PC-9 (cell line): ENCODE measurements around the gene AKIRIN2. TPM values are rescaled to one million over a fixed set of nuclear protein-coding genes. Genes with fewer than 3 reads are reported as not detected.

Experiments
- BruUV-seq: library from RNA; stranded (reverse); fragments of 400-500 nt; replicated peaks from 2 replicates; lab custom pipeline; 2021; lab: Mats Ljungman, UMichigan
- CTCF ChIA-PET: fragments of 300-600 bp; sonication (Branson Sonifier 250); formaldehyde crosslinking; loops from one replicate; lab custom pipeline; 2022; ENCODE audit warnings: antibody characterized with exemption; lab: Charles Lee
- POLR2A ChIA-PET: fragments of 300-600 bp; sonication (Branson Sonifier 250); formaldehyde crosslinking; loops from one replicate; lab custom pipeline; 2022; ENCODE audit warnings: antibody characterized with exemption; ENCODE audit not compliant: unreplicated experiment; lab: Charles Lee
- DNase-seq, 2 experiments: peaks; one replicate each; pipeline versions ENCODE4 v3.0.0 to v3.0.0-alpha.2; 2015 to 2022; ENCODE audit warnings: mixed read lengths in 1 of 2
- H2AFZ ChIP-seq: fragments of 200-600 bp; sonication (generic); 2 replicates; pipeline ENCODE4 v1.8.1; 2017; ENCODE audit warnings: antibody characterized with exemption
- H3F3A ChIP-seq: fragments of 200-600 bp; sonication (generic); 2 replicates; pipeline ENCODE4 v1.8.1; 2017; ENCODE audit warnings: antibody characterized with exemption, mild to moderate bottlenecking, low read depth; ENCODE audit not compliant: insufficient read depth
- H3K27ac ChIP-seq: fragments of 200-600 bp; sonication (generic); 2 replicates; pipeline ENCODE4 v1.6.1; 2016; ENCODE audit warnings: mixed run types
- H3K27me3 ChIP-seq: fragments of 200-600 bp; sonication (generic); 2 replicates; pipeline ENCODE4 v1.6.1; 2016; ENCODE audit warnings: low read depth, mixed run types; ENCODE audit not compliant: insufficient read depth
- H3K36me3 ChIP-seq: fragments of 200-600 bp; sonication (generic); 2 replicates; pipeline ENCODE4 v1.6.1; 2016; ENCODE audit warnings: low read depth, mixed run types
- H3K4me1 ChIP-seq: fragments of 200-600 bp; sonication (generic); replicated peaks from 2 replicates; pipeline ENCODE4 v1.6.1; 2016; ENCODE audit warnings: mixed run types; ENCODE audit not compliant: insufficient read depth
- H3K4me2 ChIP-seq: fragments of 200-600 bp; sonication (generic); 2 replicates; pipeline ENCODE4 v1.6.1; 2017; ENCODE audit warnings: mixed run types
- H3K4me3 ChIP-seq: fragments of 200-600 bp; sonication (generic); 2 replicates; pipeline ENCODE4 v1.6.1; 2016; ENCODE audit warnings: mixed run types
- H3K79me2 ChIP-seq: fragments of 200-600 bp; sonication (generic); 2 replicates; pipeline ENCODE4 v1.6.1; 2017; ENCODE audit warnings: low read depth, mixed run types
- H3K9me2 ChIP-seq: fragments of 200-600 bp; sonication (generic); 2 replicates; pipeline ENCODE4 v1.8.1; 2017; ENCODE audit warnings: mild to moderate bottlenecking; ENCODE audit not compliant: insufficient read depth
- H3K9me3 ChIP-seq: fragments of 200-600 bp; sonication (generic); 2 replicates; pipeline ENCODE4 v1.8.1; 2016; ENCODE audit warnings: low read depth; ENCODE audit not compliant: insufficient read depth
- H4K20me1 ChIP-seq: fragments of 200-600 bp; sonication (generic); 2 replicates; pipeline ENCODE4 v1.8.1; 2017; ENCODE audit not compliant: insufficient read depth
- CTCF ChIP-seq: fragments of 200-600 bp; sonication (generic); conservative IDR thresholded peaks from 2 replicates; pipeline ENCODE4 v1.6.1; 2017; ENCODE audit warnings: mixed run types, antibody characterized with exemption, mild to moderate bottlenecking, moderate library complexity
- EZH2 ChIP-seq: fragments of 200-600 bp; sonication (generic); IDR thresholded peaks from 2 replicates; pipeline ENCODE4 v1.8.0; 2017; ENCODE audit warnings: antibody characterized with exemption, low read depth
- intact Hi-C: fragments of 100-400 bp; cut with micrococcal nuclease; formaldehyde crosslinking; loops from one replicate; pipeline ENCODE4 v1.10.0; 2022; ENCODE audit not compliant: unreplicated experiment
- total RNA-seq: library from RNA; stranded (reverse); gene quantifications from 2 replicates; pipeline ENCODE4 v1.2.3, GENCODE V29; 2021

AKIRIN2 gene
- total RNA-seq, 1 experiment from 2014 or later = 48.3 TPM

- CTCF ChIA-PET = no interaction called here
- no peak overlapping the region for H3K4me2 ChIP-seq
- H3K9me2 ChIP-seq = no peaks in the 10 kb centered on the region
- no peaks in the 10 kb centered on the region for H4K20me1 ChIP-seq
- DNase-seq = no peak
- intact Hi-C loops = no loop called here
- TF ChIP-seq CTCF (no peak), EZH2 (no peak)
- H3K79me2 ChIP-seq = no peaks in the 10 kb centered on the region
- H3K9me3 ChIP-seq = no peaks in the 10 kb centered on the region
- H3K4me3 ChIP-seq = no peak overlapping the region
- no peaks in the 10 kb centered on the region for H3F3A ChIP-seq
- BruUV-seq = no TSS peak
- no peaks in the 10 kb centered on the region for H3K4me1 ChIP-seq
- no peak overlapping the region for H2AFZ ChIP-seq
- no peaks in the 10 kb centered on the region; the same call in 1 of the 2 replicates for H3K36me3 ChIP-seq
- no peaks in the 10 kb centered on the region for H3K27me3 ChIP-seq
- POLR2A ChIA-PET = no interaction called here
- no peak overlapping the region for H3K27ac ChIP-seq
Measured at GRCh38 chr6:87641065-87641692, 60.9 kb downstream of the AKIRIN2 start.

GRCh38 chr6:87639373-87639772 lies 62.7 kb downstream of the AKIRIN2 start:
- Histone ChIP-seq H3K9me3 (no peaks in the 10 kb centered on the region), H3K27me3 (no peaks in the 10 kb centered on the region), H3K4me3 (no peak overlapping the region), H3K36me3 (no peaks in the 10 kb centered on the region; the same call in 1 of the 2 replicates), H3K9me2 (no peaks in the 10 kb centered on the region), H3K27ac (no peak overlapping the region), H2AFZ (no peak overlapping the region), H3K4me1 (no peaks in the 10 kb centered on the region), H4K20me1 (no peaks in the 10 kb centered on the region), H3K4me2 (no peak overlapping the region), H3F3A (no peaks in the 10 kb centered on the region), H3K79me2 (no peaks in the 10 kb centered on the region)
- BruUV-seq = no TSS peak
- DNase-seq = no peak
- ChIA-PET POLR2A (no interaction called here), CTCF (no interaction called here)
- TF ChIP-seq EZH2 (no peak), CTCF (no peak)
- intact Hi-C loops = no loop called here

- no peaks in the 10 kb centered on the region for H3F3A ChIP-seq
- no TSS peak for BruUV-seq
- H3K4me1 ChIP-seq = no peaks in the 10 kb centered on the region
- H2AFZ ChIP-seq = no peak overlapping the region
- no peak for DNase-seq
- no peaks in the 10 kb centered on the region; the same call in 1 of the 2 replicates for H3K36me3 ChIP-seq
- intact Hi-C loops = no loop called here
- H3K27me3 ChIP-seq = no peaks in the 10 kb centered on the region
- TF ChIP-seq EZH2 = no peak
- TF ChIP-seq CTCF = no peak
- no peaks in the 10 kb centered on the region for H3K79me2 ChIP-seq
- no peaks in the 10 kb centered on the region for H3K9me3 ChIP-seq
- POLR2A ChIA-PET = no interaction called here
- H4K20me1 ChIP-seq = no peaks in the 10 kb centered on the region
- no peak overlapping the region for H3K4me2 ChIP-seq
- H3K27ac ChIP-seq = no peak overlapping the region
- CTCF ChIA-PET = no interaction called here
- no peaks in the 10 kb centered on the region for H3K9me2 ChIP-seq
- H3K4me3 ChIP-seq = no peak overlapping the region
Measured at GRCh38 chr6:87637106-87637505, 64.9 kb downstream of the AKIRIN2 start.
